HG02840 (cell line): Measurements from ENCODE around the gene INPP5A.
"Not testable (repeated sequence)": the region's sequence is repeated elsewhere in the genome, so short reads cannot be mapped to it uniquely, and the experiment has no call there.

ENCODE experiments used
- ATAC-seq: cut with Tn5 transposase; IDR thresholded peaks from one replicate; pipeline ENCODE4 v1.9.1; 2021; ENCODE audit warnings: mild to moderate bottlenecking, moderate library complexity, moderate number of reproducible peaks; ENCODE audit not compliant: unreplicated experiment, low FRiP score

Gene INPP5A

DNA sequence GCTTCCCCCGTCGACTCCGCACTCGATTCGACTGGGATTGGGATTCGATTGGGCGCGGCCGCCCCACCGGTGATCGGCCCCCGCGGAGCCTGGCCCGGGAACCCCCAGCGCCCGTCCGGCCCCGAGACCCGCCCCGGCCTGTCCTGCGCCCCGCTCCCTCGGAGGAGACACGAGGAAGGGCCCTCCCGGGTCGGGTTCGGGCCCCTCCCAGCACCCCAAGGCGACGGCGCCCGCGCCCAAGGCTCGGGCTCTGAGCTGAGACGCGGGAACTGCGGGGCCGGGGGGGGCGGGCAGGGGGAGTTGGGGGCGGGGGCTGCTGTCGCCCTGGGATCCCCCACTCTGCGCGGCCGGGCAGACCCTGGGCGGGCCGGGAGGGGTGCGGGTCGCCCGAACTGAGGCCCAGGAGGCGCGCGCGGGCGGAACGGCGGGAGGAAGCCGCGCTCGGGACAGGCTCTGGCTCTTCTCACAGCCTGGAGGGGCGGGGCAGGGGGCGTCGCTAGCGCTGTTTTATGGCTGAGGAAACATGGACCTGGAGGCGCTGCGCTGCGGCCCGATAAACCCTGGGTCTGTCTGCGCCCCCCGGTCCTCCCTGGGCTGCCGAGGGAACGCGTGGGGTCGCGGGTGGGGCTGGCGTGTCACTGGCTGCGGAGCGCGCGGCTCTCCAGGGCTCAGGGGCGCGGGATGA, 250.1 kb downstream of the INPP5A start:
- ATAC-seq = no peak

DNA sequence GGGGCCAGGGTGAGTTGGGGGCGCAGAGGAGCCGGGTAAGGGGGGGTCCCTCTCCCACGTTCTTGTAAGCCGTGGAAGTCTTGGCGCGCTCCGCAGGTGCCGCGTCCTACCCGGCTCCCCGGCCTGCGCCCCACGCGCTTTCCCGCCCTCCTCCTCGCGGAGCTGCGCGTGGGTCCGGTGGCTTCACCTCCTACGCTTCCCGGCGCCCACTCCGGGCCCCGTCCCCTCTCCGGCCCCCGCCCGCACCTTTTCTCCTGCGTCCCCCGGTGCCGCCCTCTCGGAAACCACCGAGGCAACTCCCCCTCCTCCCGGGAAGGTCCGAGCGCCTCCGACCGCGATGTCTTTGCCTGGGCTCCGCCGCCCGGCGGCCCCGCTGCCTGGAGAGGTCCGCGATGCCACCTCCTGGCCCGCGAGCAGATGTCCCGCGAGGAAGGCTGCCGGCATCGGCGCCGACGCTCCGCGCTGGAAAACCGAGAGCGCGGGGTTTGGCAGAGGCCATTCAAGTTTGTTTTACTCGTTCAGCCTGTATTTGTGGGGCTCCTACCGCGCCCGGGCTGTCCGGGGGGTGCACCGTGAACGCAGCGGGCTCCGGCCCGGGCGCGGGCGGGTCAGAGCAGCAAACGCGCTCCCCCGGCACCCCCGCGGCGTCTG, 250.7 kb downstream of the INPP5A start:
- ATAC-seq = no peak

DNA sequence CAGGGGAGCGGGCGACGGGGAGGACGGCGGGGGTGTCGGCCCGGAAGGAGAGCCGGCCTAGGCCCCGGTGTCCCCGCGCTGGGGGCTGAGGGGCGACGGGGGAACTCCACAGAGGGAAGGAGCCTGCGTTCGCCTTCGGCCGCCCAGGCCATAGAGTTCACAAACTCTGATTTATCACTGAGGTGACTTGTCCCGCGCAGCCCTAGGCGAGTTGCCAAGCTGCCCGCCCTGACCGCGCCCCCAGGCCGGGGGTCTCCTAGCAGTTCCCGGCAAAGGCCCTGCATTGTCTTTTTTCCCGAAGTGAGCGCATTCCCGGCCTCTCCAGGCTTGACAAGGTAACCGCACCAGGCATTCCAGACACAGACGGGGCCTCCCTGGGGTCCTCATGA, 251.2 kb downstream of the INPP5A start:
- ATAC-seq = no peak

DNA sequence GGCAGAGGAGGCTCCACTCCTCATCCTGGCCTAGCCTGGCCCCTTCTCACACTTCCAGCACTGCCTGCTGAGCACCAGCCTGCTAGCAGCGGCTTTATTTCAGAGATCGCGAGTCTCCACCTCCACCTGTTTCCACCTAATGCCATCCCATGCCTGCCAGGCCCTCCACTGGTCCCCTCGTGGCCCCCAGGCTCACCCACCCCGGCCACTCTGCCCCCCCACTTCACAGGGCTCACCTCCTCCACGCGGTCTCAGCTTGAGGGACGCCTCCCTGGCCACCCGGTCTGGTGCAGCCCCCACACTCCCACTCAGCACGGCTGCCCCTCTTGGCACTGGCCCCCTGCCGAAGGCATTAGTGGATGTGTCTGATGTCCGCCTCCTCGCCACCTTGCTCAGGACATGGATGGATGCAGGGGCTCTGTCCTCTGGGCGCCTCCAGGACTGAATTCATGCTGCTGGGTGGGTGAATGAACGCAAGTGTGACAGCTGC, 252.1 kb downstream of the INPP5A start:
- ATAC-seq = no peak

DNA sequence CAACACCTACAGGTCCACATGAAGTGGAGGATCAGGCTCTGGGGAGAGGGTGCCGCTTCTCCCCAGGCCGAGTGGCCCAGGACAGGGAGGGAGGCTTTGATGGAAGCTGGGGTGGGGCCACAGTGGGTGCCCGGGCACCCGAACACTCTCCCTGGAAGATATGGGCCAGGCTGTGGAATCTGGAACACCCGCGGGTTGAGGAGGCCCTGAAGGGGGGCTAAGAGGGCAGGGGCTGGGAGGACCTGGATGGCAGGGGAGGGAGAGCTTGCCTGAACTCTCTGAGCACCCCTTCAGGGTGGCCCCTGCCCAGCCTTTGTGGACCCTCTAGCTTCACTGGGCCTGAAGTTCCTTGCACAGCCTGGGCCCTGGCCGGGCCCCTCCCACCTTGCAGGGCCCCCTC, 252.9 kb downstream of the INPP5A start:
- no peak for ATAC-seq

DNA sequence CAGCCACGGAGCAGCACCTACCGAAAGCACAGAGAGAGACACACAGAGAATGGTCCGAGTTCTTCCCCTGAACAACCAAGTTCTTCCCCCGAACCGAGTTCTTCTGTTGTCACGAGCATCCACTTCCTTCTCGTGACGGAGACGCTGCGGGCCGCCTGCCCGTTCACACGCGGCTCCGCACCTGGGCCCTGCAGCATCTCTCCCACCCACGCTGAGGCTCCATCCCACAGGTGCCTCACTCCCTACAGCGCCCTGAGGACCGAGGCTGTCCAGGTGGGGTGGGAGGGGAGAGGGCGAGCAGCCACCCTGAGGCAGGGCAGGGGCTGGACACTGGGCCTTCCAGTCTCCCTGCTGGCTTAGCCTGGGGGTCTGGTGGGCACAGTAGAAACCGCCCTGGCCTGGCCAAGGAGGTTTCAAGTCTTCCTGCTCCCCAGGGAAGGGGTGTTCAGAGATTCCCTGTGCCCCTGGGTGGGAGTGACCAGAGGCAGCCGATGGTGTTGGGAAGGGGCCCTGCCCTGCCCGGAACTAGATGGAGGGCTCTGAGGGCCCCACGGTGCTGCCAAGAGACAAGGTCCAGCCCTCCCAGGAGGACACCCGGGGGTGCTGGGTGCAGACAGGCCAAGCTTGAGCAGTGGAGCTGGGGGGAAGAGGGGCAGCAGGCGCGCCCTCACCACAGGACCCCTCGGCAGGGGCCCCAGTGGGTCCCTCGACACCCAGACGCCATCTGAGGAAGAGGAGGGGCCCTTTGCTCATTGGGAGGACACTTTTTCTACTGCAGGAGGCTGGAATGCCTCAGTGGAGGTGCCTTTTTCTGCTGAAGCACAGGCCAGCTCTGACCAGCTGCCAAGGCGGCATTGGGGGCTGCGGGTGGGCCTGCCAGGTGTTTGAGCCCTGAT, 253.6 kb downstream of the INPP5A start:
- ATAC-seq = no peak

DNA sequence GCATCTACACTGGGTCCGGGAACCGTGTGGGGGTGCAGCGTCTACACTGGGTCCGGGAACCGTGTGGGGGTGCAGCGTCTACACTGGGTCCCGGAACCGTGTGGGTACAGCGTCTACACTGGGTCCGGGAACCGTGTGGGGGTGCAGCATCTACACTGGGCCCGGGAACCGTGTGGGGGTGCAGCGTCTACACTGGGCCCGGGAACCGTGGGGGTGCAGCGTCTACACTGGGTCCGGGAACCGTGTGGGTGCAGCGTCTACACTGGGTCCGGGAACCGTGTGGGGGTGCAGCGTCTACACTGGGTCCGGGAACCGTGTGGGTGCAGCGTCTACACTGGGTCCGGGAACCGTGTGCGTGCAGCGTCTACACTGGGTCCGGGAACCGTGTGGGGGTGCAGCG, 254.5 kb downstream of the INPP5A start:
- not testable (repeated sequence) for ATAC-seq

DNA sequence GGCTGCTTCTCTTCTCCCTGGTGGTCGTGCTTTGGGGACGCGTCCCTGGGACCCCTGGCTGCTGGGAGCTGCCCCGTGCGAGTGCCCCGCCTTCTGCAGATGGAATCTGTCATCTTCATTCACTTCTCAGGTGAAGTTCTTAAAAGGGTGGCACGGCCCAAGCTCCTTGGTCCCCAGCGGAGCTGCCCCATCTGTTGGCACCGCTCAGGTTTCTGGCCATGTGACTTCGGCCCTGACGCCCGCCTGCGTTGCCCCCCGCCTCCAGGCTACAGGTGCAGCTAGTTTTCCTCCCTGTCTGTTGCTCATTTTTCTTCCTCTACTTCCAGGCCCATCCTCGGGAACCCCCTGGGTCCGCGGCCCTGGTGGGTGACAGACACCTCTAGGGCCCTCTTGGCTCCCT, 255.2 kb downstream of the INPP5A start:
- ATAC-seq = no peak

DNA sequence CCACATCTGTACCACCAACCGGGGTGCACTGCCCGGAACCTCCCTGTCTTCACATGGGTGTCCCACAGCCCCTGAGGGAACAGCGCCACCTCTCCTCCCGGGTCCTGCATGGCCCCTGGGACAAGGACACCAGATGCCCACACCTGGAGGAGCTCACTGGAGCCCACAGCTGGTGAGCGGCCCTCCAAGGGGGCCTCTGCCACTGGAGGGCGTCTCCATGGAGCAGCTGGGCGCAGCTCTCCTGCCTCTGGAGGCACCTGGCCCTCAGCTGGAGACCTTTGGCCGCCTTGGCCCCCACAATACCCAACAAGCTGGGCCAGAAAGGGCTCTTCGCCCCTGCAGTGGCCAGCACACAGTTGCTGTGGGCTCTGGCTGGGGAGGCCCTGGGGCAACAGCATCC, 255.6 kb downstream of the INPP5A start:
- no peak for ATAC-seq

DNA sequence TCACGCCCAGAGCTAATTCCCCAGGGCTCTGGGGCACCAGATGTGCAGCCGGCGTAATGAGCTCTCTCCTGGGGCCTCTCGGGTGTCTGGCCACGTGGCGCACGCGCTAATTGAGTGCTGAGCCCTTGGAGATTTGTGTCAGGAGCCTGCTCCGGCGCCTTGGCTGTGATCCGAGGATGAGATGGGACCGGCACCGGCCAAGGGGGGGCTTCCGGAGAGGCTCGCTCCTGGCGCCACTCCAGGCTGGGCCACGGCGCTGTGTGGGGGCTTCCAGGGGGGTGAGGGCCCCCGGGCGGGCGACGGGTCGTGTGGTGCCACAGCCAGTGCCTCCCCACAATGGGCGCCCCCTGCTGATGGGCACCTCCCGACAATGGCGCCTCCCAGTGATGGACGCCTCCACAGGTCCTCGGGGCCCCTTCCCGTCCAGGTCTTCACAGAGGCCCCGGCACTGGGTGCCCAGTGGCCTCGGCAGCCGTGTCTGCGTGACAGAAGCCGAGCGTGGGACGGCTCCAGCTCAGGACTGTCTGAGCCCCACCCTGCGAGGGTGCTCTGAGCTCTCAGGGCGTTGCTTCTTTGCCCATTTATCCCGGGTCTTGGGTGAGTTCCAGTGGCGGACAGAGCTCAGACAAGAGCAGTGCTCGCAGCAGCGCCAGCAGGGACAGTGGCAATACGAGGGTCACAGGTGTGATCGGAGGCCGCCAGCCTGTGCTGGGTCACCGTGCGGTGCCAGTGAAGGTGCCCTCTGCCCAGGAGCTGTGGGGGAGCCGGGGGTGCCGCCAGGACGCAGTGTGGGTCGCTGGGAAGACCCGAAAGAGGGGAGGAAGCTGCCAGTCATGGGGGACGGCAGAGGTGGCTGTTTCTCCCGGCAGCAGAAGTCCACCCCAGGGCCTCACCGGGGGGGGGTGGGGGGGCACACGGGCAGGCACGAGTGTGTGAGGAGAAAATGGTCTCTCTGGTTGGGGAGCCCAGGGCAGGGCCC, 256.6 kb downstream of the INPP5A start:
- ATAC-seq = no peak

DNA sequence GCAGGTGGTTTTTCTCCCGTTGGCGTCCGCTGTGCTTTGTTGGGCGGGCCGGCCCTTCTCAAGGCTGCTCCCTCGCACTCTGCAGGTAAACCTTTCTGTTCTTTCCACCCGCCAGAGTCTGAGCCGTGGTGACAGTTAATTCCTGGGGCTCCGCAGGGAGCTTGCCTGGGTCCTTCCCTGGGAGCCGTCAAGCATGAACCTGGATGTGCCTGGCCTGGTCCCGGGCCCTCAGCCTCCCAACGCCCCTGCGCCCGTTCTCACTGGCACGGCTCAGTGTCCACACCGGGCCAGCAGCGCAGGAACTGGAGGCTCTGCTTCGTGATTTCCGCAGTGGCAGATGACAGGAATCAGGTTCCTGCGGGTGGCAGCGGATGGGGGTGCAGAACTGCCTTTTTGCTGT, 259.3 kb downstream of the INPP5A start:
- no peak for ATAC-seq

DNA sequence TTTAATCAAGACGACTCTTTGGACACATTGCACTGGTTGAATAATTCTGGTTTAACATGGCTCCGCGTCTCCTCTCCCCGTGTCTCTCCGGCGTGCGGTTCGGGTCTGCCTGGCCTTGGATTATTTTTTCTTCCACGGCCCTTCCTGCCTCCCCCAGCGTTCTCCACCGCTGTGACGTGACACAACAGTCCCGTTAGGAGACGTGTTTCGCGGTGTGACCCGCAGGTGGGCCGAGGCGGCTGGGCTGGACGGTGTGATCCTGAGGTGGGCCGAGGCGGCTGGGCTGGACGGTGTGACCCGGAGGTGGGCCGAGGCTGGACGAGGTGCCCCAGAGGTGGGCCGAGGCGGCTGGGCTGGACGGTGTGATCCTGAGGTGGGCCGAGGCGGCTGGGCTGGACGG, 260.4 kb downstream of the INPP5A start:
- not testable (repeated sequence) for ATAC-seq

DNA sequence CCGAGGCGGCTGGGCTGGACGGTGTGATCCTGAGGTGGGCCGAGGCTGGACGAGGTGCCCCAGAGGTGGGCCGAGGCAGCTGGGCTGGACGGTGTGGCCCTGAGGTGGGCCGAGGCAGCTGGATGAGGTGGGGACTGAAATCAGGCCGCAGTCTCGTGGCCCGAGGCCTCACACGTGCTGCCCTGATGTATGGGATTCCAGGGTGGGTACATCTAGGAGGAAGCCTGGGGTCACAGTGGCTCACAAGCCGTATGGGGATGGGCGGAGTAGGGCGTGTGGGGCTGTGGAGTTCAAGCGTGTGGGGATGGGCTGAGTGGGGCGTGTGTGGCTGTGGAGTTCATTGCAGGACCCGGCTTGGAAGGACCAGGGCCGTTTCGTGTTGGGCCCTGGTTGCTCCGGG, 260.8 kb downstream of the INPP5A start:
- no peak for ATAC-seq

DNA sequence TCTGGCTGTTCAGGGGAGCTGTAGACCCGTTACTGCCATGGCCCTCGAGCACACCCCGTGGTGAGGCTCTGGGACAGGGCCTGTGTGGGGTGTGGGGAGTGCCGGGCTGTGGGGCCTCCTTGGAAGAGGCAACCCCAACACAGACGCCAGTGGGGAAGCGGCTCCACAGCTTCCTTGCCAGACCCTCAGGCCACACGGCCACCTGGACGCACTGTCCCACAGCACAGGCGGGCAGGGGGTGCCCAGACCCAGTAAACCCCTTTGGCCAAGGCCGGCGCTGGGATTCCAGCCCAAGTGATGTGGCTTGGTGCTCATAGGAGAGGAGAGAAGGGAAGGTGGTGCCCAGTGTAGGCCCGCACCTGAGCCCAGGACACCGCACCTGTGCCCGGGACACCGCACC, 261.3 kb downstream of the INPP5A start:
- no peak for ATAC-seq

DNA sequence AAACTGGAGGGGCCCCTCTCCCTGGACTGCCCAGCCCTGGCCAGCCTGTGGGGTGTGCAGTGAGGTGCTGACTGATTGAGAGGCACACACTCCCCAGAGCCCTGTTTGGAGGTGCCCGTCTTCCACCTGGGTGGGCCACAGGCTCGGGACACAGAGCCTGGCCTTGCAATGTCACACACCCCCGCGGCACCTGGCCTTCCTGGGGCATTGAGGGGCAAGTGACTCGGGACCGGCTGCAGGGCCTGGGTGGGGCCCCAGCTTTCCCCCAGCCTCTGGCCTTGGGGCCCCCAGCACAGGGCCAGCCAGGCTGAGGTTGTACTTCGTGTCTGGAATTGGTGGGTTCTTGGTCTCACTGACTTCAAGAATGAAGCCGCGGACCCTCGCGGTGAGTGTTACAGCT, 262.3 kb downstream of the INPP5A start:
- no peak for ATAC-seq

DNA sequence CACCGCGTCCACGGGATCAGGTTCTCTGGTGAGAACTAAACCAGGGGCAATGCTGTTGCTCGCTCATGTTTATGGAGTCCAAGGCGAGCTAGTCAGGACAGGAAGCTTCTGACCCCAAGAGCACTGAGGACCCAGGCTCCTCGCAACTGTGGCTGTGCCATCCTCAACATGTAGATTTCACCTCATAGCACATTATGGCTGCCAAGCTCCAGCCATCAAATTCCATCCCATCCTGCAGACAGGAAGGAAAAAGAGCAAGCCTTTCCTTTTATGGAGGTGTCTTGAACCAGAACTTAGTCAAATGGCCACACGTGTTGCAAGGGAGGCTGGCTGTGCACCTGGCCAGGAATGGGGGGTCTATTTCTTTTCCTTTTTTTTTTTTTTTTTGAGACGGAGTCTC, 264.5 kb downstream of the INPP5A start:
- no peak for ATAC-seq

DNA sequence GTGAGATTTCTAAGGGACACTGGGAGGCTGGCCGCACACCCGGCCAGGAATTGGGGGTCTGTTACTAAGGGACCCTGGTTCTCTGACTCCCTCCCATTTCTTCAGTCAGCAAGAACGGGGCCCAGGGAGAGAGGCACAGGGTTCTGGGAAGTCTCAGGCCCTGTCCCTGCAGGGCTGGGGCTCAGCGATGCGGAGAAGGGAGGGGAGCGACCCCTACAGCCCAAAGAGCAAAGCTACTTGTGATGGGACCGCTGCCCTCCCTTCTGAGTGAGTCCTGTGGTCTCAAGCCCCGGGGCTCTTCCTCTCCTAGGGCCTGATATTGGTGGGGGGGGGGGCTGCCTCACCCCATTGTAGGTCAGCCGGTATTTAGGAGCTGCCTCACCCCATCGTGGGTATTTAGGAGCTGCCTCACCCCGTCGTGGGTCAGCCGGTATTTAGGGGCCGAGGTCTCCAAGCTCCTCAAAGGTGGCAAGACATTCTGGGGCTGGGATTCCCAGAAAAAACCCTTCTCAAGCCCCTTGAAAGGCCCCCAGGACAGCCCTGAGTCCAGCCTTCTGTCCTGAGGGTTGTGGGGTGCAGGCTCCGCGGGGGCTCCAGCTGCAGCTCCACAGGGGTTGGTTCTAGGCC, 265.2 kb downstream of the INPP5A start:
- no peak for ATAC-seq

DNA sequence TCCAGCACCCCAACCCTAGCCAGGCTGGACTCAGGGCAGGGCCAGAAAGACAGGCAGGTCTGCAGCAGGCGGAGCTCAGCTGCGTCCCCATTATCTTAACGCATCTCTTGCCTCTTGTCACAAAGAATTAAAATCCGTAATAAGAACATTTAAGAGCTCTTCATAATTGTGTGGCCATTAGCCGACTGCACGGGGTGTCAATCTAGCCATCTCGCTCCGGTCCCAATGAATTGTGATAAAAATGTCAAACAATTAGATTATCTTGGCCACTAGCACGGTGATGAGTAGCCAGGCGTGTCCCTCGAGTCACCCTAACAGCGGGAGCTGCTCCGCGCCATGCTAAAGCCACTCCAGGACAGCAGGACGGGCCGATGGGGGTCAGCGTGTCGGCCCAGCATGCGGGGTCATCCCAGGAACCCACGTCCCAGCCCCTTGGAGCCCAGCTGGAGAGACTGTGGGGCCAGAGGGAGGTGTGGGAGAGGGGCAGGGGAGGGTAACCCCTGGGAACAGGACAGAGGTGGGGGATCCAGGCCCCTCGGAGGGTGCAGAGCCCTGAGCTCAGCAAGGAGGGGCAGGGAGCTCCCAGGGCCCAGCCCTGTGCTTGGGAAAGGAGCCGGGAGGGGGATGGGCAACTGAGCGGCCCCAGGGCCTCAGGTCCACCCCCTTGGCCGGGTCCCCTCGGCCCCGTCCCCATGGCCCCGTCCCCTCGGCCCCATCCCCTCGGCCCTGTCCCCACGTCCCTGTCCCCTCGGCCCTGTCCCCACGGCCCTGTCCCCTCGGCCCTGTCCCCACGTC, 266.0 kb downstream of the INPP5A start:
- ATAC-seq = no peak

DNA sequence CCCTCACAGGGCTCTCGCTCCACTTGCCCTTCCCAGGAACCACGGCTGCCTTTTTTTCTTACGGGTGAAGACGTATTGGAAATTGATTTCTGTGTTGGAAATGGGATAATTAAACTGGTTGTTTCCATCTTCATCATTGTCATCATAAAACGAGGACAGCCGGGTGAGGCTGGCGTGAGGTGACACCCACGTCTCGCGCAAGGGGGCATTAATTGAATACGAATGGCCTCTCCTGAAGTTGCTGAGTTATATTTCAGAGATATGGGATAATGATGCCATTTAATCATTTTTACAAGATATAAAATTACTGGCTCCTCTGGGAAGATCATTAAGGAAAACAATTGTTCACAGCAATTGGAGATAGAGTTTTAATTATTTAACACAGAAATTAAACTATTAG, 266.7 kb downstream of the INPP5A start:
- ATAC-seq = no peak
